ENCODE measurements around the gene CTR9.

GRCh38 chr11:10715571-10715970 lies 35.5 kb upstream of the CTR9 start:
- TF ChIP-seq GATA3 (IDR thresholded peaks at IDR 0.05; ENCODE audit: low read depth, low read length) (no peak), GATA2 (IDR thresholded peaks at IDR 0.05; ENCODE audit: low read depth, low read length) (no peak)
